ENCODE results near the gene SMKR1. TPM values are rescaled to one million over a fixed set of nuclear protein-coding genes. Genes with fewer than 3 reads are reported as not detected.

The SMKR1 gene
- total and polyA plus RNA-seq, 8 donors = 0.70 to 0.76 TPM; not detected in 6

DNA sequence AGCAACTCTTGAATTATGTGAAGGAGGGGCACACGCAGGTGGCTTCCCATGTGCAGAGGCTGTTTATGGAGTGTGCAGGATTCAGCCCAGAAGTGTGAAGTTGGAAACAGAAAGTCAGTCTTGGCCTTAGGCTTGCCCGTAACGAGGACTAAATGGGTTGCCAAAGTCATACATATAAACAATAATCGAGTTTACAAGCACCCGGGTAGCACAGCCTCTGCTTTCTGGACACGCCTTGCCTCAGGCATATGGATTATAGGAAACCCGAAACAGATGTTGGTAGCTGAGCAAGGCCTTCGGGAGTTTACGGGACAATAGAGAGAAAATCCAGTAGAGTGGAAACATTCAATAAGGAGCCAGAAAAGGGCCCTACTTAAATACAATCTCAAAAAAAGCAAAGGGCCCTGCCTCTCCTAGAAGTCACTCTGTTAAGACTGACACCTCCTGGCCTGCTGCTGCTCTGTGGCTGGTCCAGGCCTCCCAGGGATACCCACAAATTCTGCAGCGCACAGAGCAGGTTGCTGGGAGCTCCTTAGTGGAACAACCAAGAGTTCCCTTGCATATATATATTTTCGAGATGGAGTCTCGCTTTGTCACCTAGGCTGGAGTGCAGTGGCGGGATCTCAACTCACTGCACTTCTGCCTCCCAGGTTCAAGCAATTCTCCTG is 48.5 kb downstream of the SMKR1 start:
- Histone ChIP-seq H3K36me3 (no peaks in the 10 kb centered on the region), H3K9me3 (no peaks in the 10 kb centered on the region), H3K27ac (no peak overlapping the region), H3K27me3 (no peaks in the 10 kb centered on the region), H3K4me1 (no peaks in the 10 kb centered on the region), H3K4me3 (no peak overlapping the region)
- DNase-seq = no peak
- no peak for TF ChIP-seq EP300 (IDR thresholded peaks at IDR 0.05)
- TF ChIP-seq POLR2A (IDR thresholded peaks at IDR 0.05) = no peak
- TF ChIP-seq, protein P1, sequence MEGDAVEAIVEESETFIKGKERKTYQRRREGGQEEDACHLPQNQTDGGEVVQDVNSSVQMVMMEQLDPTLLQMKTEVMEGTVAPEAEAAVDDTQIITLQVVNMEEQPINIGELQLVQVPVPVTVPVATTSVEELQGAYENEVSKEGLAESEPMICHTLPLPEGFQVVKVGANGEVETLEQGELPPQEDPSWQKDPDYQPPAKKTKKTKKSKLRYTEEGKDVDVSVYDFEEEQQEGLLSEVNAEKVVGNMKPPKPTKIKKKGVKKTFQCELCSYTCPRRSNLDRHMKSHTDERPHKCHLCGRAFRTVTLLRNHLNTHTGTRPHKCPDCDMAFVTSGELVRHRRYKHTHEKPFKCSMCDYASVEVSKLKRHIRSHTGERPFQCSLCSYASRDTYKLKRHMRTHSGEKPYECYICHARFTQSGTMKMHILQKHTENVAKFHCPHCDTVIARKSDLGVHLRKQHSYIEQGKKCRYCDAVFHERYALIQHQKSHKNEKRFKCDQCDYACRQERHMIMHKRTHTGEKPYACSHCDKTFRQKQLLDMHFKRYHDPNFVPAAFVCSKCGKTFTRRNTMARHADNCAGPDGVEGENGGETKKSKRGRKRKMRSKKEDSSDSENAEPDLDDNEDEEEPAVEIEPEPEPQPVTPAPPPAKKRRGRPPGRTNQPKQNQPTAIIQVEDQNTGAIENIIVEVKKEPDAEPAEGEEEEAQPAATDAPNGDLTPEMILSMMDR (IDR thresholded peaks at IDR 0.05) = no peak
- no peak for TF ChIP-seq POLR2AphosphoS5 (IDR thresholded peaks at IDR 0.05)
- intact Hi-C loops (cut with DNase I; ENCODE audit: low total_unique reads) = no loop called here
- 75 to 83% (median 76%) methylated on average over 13 of the region's 13 CpGs for WGBS, 5 donors

DNA sequence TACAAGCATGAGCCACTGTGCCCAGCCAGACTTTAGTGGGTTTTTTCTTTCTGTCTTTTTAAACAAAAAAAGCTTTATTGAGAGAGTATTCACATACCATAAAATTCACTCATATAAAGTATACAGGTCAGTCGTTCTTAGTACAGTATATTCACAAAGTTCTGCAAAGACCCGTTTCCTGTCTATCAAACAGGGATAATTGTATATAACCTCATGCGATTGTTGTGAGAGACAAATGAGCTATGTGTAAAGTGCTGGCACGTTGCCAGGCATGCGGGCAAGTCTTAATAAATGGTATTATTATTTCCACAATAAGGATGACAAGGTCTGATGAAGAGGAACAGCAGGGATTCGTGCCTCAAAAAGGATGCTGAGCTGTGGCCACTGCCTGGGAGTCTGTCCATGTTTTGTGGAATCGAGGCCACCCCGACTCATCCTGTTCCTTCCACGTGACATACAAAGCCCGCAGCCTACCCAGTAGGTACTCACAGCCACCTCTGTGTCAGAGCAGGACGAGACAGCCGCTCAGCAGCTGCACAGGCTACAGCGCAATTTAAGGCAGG is 51.6 kb downstream of the SMKR1 start:
- Histone ChIP-seq H3K4me3 (no peak overlapping the region), H3K36me3 (no peaks in the 10 kb centered on the region), H3K27me3 (no peaks in the 10 kb centered on the region), H3K4me1 (no peaks in the 10 kb centered on the region), H3K27ac (no peak overlapping the region), H3K9me3 (no peaks in the 10 kb centered on the region)
- DNase-seq = peak in 1 of 2 donors; percentile 29
- intact Hi-C loops (cut with DNase I; ENCODE audit: low total_unique reads) = no loop called here
- TF ChIP-seq POLR2A (IDR thresholded peaks at IDR 0.05) (no peak), EP300 (IDR thresholded peaks at IDR 0.05) (no peak), POLR2AphosphoS5 (IDR thresholded peaks at IDR 0.05) (no peak)
- TF ChIP-seq, protein P1 (IDR thresholded peaks at IDR 0.05) = no peak
- 29 to 55% (median 52%) methylated on average over 13 of the region's 13 CpGs for WGBS, 5 donors

DNA sequence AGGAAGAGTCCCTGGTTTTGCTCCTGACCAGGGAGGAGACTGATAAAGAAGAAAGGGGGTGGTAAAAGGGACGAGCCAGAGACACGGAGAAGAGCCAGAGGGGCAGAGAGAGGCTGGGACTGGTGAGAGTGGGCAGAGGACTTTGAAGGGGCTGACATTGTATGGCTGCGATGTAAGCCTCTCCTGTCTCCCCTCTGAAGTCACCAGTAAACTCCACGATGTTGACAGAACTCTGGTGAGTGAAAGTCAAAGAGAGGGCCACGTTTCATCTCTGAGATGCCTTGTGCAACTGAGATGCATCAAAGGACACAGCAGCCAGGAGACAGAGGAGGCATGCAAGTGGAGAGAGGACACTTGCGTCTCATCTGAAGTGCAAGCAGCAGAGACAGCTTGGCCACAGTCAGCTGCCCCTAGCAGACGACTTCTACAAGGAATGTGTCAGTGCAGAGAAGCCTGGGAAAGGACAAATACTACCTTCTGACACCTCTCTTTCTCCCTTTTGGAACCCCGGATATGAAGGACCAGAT is 54.3 kb downstream of the SMKR1 start:
- H3K4me1 ChIP-seq = peaks cover 0 to 14% (median 0%) of the 10 kb centered on the region in 4 donors
- no peak overlapping the region for H3K4me3 ChIP-seq
- WGBS, 5 donors = 49 to 61% (median 56%) methylated on average over 8 of the region's 8 CpGs
- intact Hi-C loops (cut with DNase I; ENCODE audit: low total_unique reads) = no loop called here
- H3K36me3 ChIP-seq = no peaks in the 10 kb centered on the region
- H3K27ac ChIP-seq = no peak overlapping the region
- TF ChIP-seq EP300 (IDR thresholded peaks at IDR 0.05) (no peak), POLR2A (IDR thresholded peaks at IDR 0.05) (no peak), POLR2AphosphoS5 (IDR thresholded peaks at IDR 0.05) (no peak)
- TF ChIP-seq, protein P1 (IDR thresholded peaks at IDR 0.05) = no peak
- no peaks in the 10 kb centered on the region for H3K27me3 ChIP-seq
- DNase-seq = no peak
- no peaks in the 10 kb centered on the region for H3K9me3 ChIP-seq

DNA sequence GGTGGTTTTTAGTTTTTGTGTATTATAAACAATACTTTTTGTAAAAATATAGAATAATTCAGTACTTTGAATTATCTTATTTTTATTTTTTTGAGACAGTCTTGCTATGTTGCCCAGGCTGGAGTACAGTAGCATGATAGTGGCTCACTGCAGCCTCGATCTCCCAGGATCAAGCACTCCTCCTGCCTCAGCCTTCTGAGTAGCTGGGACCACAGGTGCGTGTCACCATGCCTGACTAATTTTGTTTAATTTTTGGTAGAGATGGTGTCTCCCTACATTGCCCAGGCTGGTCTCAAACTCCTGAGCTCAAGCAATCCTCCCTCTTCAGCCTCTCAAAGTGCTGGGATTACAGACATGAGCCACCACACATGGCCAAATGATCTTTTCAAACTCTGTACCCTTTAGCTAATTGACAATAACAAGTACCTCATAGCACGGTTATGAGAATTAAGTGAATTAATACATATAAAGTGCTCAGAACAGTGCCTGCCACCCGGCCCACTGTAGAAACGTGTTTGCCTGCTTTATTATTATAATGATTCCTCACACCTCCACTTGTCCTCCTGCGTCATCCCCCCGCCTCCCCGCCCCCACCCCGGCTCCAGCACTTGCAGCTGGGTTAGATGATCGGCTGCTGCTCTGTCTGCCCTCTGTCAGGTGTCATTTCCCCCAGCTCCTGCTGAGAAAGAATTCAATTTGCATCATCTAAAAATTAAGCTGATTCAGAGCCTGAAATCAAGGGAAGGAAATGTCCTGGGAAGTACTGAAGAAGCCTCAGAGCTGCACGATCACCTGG is 55.6 kb downstream of the SMKR1 start:
- Histone ChIP-seq H3K27ac (no peak overlapping the region), H3K27me3 (no peaks in the 10 kb centered on the region), H3K9me3 (no peaks in the 10 kb centered on the region), H3K4me1 (peaks cover 0 to 16% (median 0%) of the 10 kb centered on the region in 4 donors), H3K36me3 (no peaks in the 10 kb centered on the region), H3K4me3 (no peak overlapping the region)
- intact Hi-C loops (cut with DNase I; ENCODE audit: low total_unique reads) = no loop called here
- 55 to 80% (median 72%) methylated on average over 11 of the region's 11 CpGs for WGBS, 5 donors
- TF ChIP-seq POLR2A (IDR thresholded peaks at IDR 0.05) = no peak
- TF ChIP-seq, protein P1 (IDR thresholded peaks at IDR 0.05) = no peak
- no peak for TF ChIP-seq EP300 (IDR thresholded peaks at IDR 0.05)
- no peak for TF ChIP-seq POLR2AphosphoS5 (IDR thresholded peaks at IDR 0.05)
- DNase-seq = no peak
